Right lobe of liver (tissue), 4 donors: Measurements from ENCODE around the gene AMER2.

Source experiments
- CTCF ChIP-seq, 4 donors: fragments of 200-600 bp in 3 of 4; fragments of 450-650 bp in 1 of 4; IDR thresholded peaks; one replicate each; pipeline versions ENCODE4 v1.5.1 to v1.8.0; 2016 to 2022; ENCODE audit warnings: antibody characterized with exemption in 4 of 4, mild to moderate bottlenecking in 2 of 4
- POLR2A ChIP-seq: fragments of 450-650 bp; IDR thresholded peaks from one replicate; pipeline ENCODE4 v1.6.1; 2017; ENCODE audit warnings: antibody characterized with exemption, mild to moderate bottlenecking
- donor health status: DM: no; HTN: no; CAD: no.
- donor health status: DM: no; HTN: no; CAD: no.
- donor health status: DM: no; HTN: yes; CAD: no.

GRCh38 chr13:25132751-25133390 is 39.2 kb downstream of the AMER2 start:
- no peak for TF ChIP-seq CTCF (IDR thresholded peaks at IDR 0.05)
- TF ChIP-seq POLR2A = no peak
